ENCODE measurements around the gene TTC33. TPM values are rescaled to one million over a fixed set of nuclear protein-coding genes. Genes with fewer than 3 reads are reported as not detected.

The TTC33 gene
- total and polyA plus RNA-seq, 2 of the 13 experiments (the other 11 are each of a cell fraction or from before 2014, with no cell fraction given) = 4.5 to 20.0 TPM

DNA sequence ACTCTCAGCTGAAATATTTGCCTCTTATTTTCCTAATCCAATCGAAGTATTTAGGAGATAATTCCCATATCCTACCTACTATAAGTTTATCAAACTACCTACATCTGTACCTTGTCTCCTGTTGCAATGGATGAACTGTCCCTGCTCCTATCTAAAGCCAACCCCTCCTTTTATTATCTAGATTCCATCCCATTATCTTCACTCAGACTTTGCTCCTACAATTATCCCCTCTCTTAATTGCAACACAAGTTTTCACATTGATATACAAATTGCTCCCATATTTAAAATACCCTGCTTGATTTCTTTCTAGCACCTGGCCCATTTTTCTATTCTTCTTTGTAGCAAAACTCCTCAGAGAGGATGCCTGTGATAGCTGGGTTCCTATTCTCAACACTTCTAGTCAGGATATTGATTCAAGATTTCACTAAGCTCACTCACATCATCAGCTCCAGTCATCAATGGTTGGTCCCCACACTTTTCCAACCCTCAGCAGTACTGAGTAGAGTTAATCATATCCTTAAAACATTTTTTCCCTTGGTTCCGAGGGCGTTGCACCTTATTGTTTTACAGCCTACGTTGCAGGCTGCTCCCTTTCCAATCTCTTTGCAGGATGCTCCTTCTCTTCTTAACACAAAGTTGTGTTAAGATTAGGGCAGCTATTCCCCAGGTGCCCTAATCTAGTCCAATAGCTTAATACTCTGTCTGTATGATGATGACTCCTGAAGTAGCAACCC, 253.9 kb downstream of the TTC33 start:
- H4K20me1 ChIP-seq (ENCODE audit: insufficient read depth, low read length) = no peaks in the 10 kb centered on the region
- in situ Hi-C loops (cut with HindIII; ENCODE audit: extremely low pct_ligation_motif_present, low pct_unique_long_range_greater_than_20kb) (no loop called here), intact Hi-C loops (cut with micrococcal nuclease; ENCODE audit: unreplicated experiment) (no loop called here)
- H3K9me3 ChIP-seq (ENCODE audit: low read length) = no peaks in the 10 kb centered on the region
- no peak overlapping the region for H3K4me3 ChIP-seq (replicated peaks in 1 of 3; ENCODE audit: insufficient read depth in 1 of 3, low read depth in 2 of 3, low read length in 3 of 3)
- no peak for FAIRE-seq
- H3K9ac ChIP-seq (ENCODE audit: insufficient read depth, low read depth, low read length) = no peak overlapping the region
- no peak for ATAC-seq
- TF ChIP-seq RCOR2 (CRISPR knock-in tag; IDR thresholded peaks at IDR 0.05) (no peak), TCF12 (IDR thresholded peaks at IDR 0.05) (no peak), TCF12 (CRISPR knock-in tag; IDR thresholded peaks at IDR 0.05) (no peak), TBX3 (IDR thresholded peaks at IDR 0.05; ENCODE audit: borderline replicate concordance) (no peak), SMARCE1 (IDR thresholded peaks at IDR 0.05; ENCODE audit: borderline replicate concordance) (no peak), ZNF292 (CRISPR knock-in tag; IDR thresholded peaks at IDR 0.05; ENCODE audit: borderline replicate concordance, low read depth) (no peak), RXRB (CRISPR knock-in tag; IDR thresholded peaks at IDR 0.05; ENCODE audit: borderline replicate concordance) (no peak)
- TF ChIP-seq, protein P1, sequence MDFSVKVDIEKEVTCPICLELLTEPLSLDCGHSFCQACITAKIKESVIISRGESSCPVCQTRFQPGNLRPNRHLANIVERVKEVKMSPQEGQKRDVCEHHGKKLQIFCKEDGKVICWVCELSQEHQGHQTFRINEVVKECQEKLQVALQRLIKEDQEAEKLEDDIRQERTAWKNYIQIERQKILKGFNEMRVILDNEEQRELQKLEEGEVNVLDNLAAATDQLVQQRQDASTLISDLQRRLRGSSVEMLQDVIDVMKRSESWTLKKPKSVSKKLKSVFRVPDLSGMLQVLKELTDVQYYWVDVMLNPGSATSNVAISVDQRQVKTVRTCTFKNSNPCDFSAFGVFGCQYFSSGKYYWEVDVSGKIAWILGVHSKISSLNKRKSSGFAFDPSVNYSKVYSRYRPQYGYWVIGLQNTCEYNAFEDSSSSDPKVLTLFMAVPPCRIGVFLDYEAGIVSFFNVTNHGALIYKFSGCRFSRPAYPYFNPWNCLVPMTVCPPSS (IDR thresholded peaks at IDR 0.05) = no peak
- TF ChIP-seq, protein P2, sequence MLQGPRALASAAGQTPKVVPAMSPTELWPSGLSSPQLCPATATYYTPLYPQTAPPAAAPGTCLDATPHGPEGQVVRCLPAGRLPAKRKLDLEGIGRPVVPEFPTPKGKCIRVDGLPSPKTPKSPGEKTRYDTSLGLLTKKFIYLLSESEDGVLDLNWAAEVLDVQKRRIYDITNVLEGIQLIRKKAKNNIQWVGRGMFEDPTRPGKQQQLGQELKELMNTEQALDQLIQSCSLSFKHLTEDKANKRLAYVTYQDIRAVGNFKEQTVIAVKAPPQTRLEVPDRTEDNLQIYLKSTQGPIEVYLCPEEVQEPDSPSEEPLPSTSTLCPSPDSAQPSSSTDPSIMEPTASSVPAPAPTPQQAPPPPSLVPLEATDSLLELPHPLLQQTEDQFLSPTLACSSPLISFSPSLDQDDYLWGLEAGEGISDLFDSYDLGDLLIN (CRISPR knock-in tag; IDR thresholded peaks at IDR 0.05; ENCODE audit: borderline replicate concordance) = no peak
- no peak overlapping the region for H2AFZ ChIP-seq (ENCODE audit: low read length)
- no peaks in the 10 kb centered on the region for H3K79me2 ChIP-seq (ENCODE audit: insufficient read depth, low read length)
- H3K27me3 ChIP-seq (ENCODE audit: control insufficient read depth in 1 of 2, insufficient read depth in 2 of 2, low read length in 2 of 2) = no peaks in the 10 kb centered on the region
- no peak overlapping the region for H3K27ac ChIP-seq (ENCODE audit: extremely low read length, insufficient read depth, low read length)
- H3K4me2 ChIP-seq (ENCODE audit: low read depth, low read length) = no peak overlapping the region
- 49% methylated on average over 4 of the region's 4 CpGs for WGBS (ENCODE audit: low lambda C conversion rate)
- DNase-seq (ENCODE audit: low spot score) = no peak
- CTCF ChIA-PET (ENCODE audit: low intra/inter-chr PET ratio, low total read pairs) = no interaction called here
- no peaks in the 10 kb centered on the region for H3K36me3 ChIP-seq (replicated peaks in 1 of 2; ENCODE audit: control insufficient read depth in 1 of 2, insufficient read depth in 2 of 2, low read length in 2 of 2)
- no TSS peak for BruUV-seq (replicated peaks)
- peaks cover 13% of the 10 kb centered on the region; the same call in 1 of the 2 replicates for H3K4me1 ChIP-seq (ENCODE audit: insufficient read depth, low read length)
- POLR2A ChIA-PET = no interaction called here
